OCI-LY3 (cell line): ENCODE results near the gene FDPS.

Experiments used
- CTCF ChIP-seq: fragments of 200-600, 300-600 bp; sonication (generic); IDR thresholded peaks from 2 replicates; pipeline ENCODE4 v1.5.1; 2014; ENCODE audit warnings: antibody characterized with exemption, low read length, low read depth
- EZH2phosphoT487 ChIP-seq: fragments of 200-600 bp; shearing (Covaris generic); IDR thresholded peaks from 2 replicates; pipeline ENCODE4 v1.6.1; 2018; ENCODE audit warnings: antibody characterized with exemption, mixed run types, low read depth

- TF ChIP-seq CTCF, result no peak
- TF ChIP-seq EZH2phosphoT487, result no peak
These were observed 15.5 kb downstream of the FDPS start for GRCh38 chr1:155324037-155324716.
